ENCODE measurements around the gene MRPS11. TPM values are rescaled to one million over a fixed set of nuclear protein-coding genes. Genes with fewer than 3 reads are reported as not detected.

The MRPS11 gene
- total and polyA plus RNA-seq, 2 of the 8 experiments (the other 6 are each of a cell fraction or from before 2014, with no cell fraction given), result 41.4 to 59.2 TPM

- no peak overlapping the region for H3K23ac ChIP-seq (ENCODE audit: insufficient read length)
- H2BK15ac ChIP-seq (ENCODE audit: low read length), result no peak overlapping the region
- ChIA-PET POLR2A (ENCODE audit: partially characterized antibody) (no interaction called here), CTCF (ENCODE audit: partially characterized antibody) (interaction anchor here (0.5 to 2.2 kb wide), 2 partner anchors 26 to 30 kb away, joined by 4 to 6 read pairs; no protein-coding TSS in a partner anchor)
- H4K20me1 ChIP-seq (replicated peaks in 1 of 2; ENCODE audit: control insufficient read depth in 1 of 2, insufficient read depth in 2 of 2, low read length in 2 of 2), result no peaks in the 10 kb centered on the region
- FAIRE-seq, result no peak
- H3K23me2 ChIP-seq (ENCODE audit: low read depth, low read length), result no peaks in the 10 kb centered on the region
- no peak overlapping the region for H3K9ac ChIP-seq (replicated peaks in 1 of 4; ENCODE audit: extremely low read depth in 1 of 4, low read depth in 3 of 4, low read length in 3 of 4)
- H3K79me2 ChIP-seq (ENCODE audit: control insufficient read depth in 1 of 2, insufficient read depth in 2 of 2, low read length in 2 of 2), result no peaks in the 10 kb centered on the region
- H4K91ac ChIP-seq (replicated peaks; ENCODE audit: insufficient read length, low read length), result no peak overlapping the region
- DNase-seq (ENCODE audit: low read depth in 1 of 2, low spot score in 2 of 2), result no peak
- no peaks in the 10 kb centered on the region for H3K79me1 ChIP-seq (ENCODE audit: low read depth, low read length)
- H2AFZ ChIP-seq (ENCODE audit: low read length), result no peak overlapping the region
- H3K18ac ChIP-seq (ENCODE audit: extremely low read depth, low read length), result no peak overlapping the region
- no peaks in the 10 kb centered on the region for H3K4me1 ChIP-seq (replicated peaks in 1 of 4; ENCODE audit: control insufficient read depth in 3 of 4, insufficient read depth in 4 of 4, low read length in 3 of 4)
- H3K9me3 ChIP-seq (ENCODE audit: insufficient read depth in 2 of 2, low read depth in 1 of 2, low read length in 1 of 2), result no peaks in the 10 kb centered on the region
- H3K56ac ChIP-seq (replicated peaks; ENCODE audit: insufficient read length, low read depth, low read length), result no peak overlapping the region
- H3K27me3 ChIP-seq (replicated peaks in 1 of 4; ENCODE audit: control insufficient read depth in 3 of 4, extremely low read depth in 1 of 4, insufficient read depth in 3 of 4, low read length in 3 of 4), result no peaks in the 10 kb centered on the region
- H2BK120ac ChIP-seq (replicated peaks; ENCODE audit: low read depth, low read length), result no peak overlapping the region
- no peak overlapping the region for H3K4ac ChIP-seq (replicated peaks; ENCODE audit: insufficient read length, low read depth, low read length)
- no peak overlapping the region for H2BK20ac ChIP-seq (ENCODE audit: low read length)
- no peak overlapping the region for H3K27ac ChIP-seq (ENCODE audit: low read depth, low read length)
- H3K4me2 ChIP-seq (ENCODE audit: insufficient read depth in 1 of 2, low read depth in 2 of 2, low read length in 2 of 2), result no peak overlapping the region
- H2BK12ac ChIP-seq (ENCODE audit: low read depth, low read length), result no peak overlapping the region
- no peak overlapping the region for H4K5ac ChIP-seq (ENCODE audit: insufficient read length, low read depth, low read length)
- WGBS, 2 experiments (ENCODE audit: extremely low coverage in 1 of 2, insufficient coverage in 1 of 2, insufficient read length in 1 of 2, insufficient replicate concordance in 2 of 2, low coverage in 1 of 2, low lambda C conversion rate in 2 of 2, missing lambda C conversion rate in 1 of 2), result 90% methylated on average over 5 of the region's 5 CpGs; no CpG with 5 or more reads in 1 of the 2 experiments
- peaks cover 0 to 8% (median 2%) of the 10 kb centered on the region in 4 experiments; a peak in 3 of 8 replicates for H3K36me3 ChIP-seq (ENCODE audit: control insufficient read depth in 2 of 4, insufficient read depth in 4 of 4, low read length in 3 of 4)
- H3K4me3 ChIP-seq (ENCODE audit: extremely low read depth in 1 of 4, insufficient read depth in 2 of 4, low read depth in 3 of 4, low read length in 4 of 4), result no peak overlapping the region
- H4K8ac ChIP-seq (ENCODE audit: extremely low read depth, insufficient read depth, low read length), result no peak overlapping the region
- H2BK5ac ChIP-seq (ENCODE audit: low read depth, low read length), result no peak overlapping the region
- H3K14ac ChIP-seq (ENCODE audit: insufficient read length), result no peak overlapping the region
- no peak overlapping the region for H2AK5ac ChIP-seq (ENCODE audit: low read depth, low read length)
- no peak for TF ChIP-seq FOSL1 (IDR thresholded peaks at IDR 0.05; ENCODE audit: insufficient read depth, low read depth, low read length)
- no peak for TF ChIP-seq CTBP2 (IDR thresholded peaks at IDR 0.05; ENCODE audit: borderline replicate concordance, insufficient read depth, insufficient read length, low read length)
- no peak for TF ChIP-seq MAX (IDR thresholded peaks at IDR 0.05)
- no peak for TF ChIP-seq SP1 (IDR thresholded peaks at IDR 0.05; ENCODE audit: low read depth, low read length)
- no peak for TF ChIP-seq POLR2AphosphoS5 (IDR thresholded peaks at IDR 0.05; ENCODE audit: low read depth, low read length)
- no peak for TF ChIP-seq RFX5 (IDR thresholded peaks at IDR 0.05; ENCODE audit: borderline replicate concordance, low read depth, low read length)
- TF ChIP-seq JUND (IDR thresholded peaks at IDR 0.05; ENCODE audit: low read length), result no peak
- TF ChIP-seq SIRT6 (IDR thresholded peaks at IDR 0.05; ENCODE audit: low read length), result no peak
- TF ChIP-seq ZNF274 (IDR thresholded peaks at IDR 0.05; ENCODE audit: borderline replicate concordance, extremely low read depth, low read length), result no peak
- no peak for TF ChIP-seq CREB1 (IDR thresholded peaks at IDR 0.05)
- no peak for TF ChIP-seq TCF12 (IDR thresholded peaks at IDR 0.05; ENCODE audit: low read depth, low read length)
Measured at GRCh38 chr15:88513195-88513594, 45.7 kb downstream of the MRPS11 start.

All from H1 (cell line).